HepG2 (cell line): Measurements from ENCODE around the gene FGFR3. TPM values are rescaled to one million over a fixed set of nuclear protein-coding genes. Genes with fewer than 3 reads are reported as not detected.
A peak's percentile ranks its signal among the peaks of the same experiment; 100 is the strongest.

Source experiments
- AKAP8 ChIP-seq: sonication (generic); formaldehyde crosslinking; IDR thresholded peaks from 2 replicates; pipeline ENCODE4 v1.5.1; 2020; ENCODE audit warnings: mild to moderate bottlenecking, missing genetic modification reagents
- ARNT2 ChIP-seq: sonication (generic); formaldehyde crosslinking; IDR thresholded peaks from 2 replicates; pipeline ENCODE4 v1.8.0; 2022; ENCODE audit warnings: mild to moderate bottlenecking, low read depth, missing genetic modification reagents, moderate library complexity
- ELF4 ChIP-seq: sonication (generic); formaldehyde crosslinking; IDR thresholded peaks from 2 replicates; pipeline ENCODE4 v1.5.0; 2020; ENCODE audit warnings: missing genetic modification reagents, mild to moderate bottlenecking, moderate library complexity, borderline replicate concordance
- HNRNPK ChIP-seq: fragments of 200-400 bp; formaldehyde crosslinking; IDR thresholded peaks from 2 replicates; pipeline ENCODE4 v1.6.1; 2018; ENCODE audit warnings: low read length, low read depth, moderate library complexity, mild to moderate bottlenecking; ENCODE audit not compliant: poor library complexity, severe bottlenecking
- KLF13 ChIP-seq: sonication (generic); formaldehyde crosslinking; IDR thresholded peaks from 2 replicates; pipeline ENCODE4 v1.4.0; 2020; ENCODE audit warnings: mild to moderate bottlenecking, missing genetic modification reagents
- NR2F1 ChIP-seq, 2 experiments: fragments of 450-650 bp in 1 of 2; formaldehyde crosslinking in 1 of 2; IDR thresholded peaks; 2 replicates each; pipeline versions ENCODE4 v1.5.0 to v1.6.1; 2016 to 2020; ENCODE audit warnings: mild to moderate bottlenecking in 1 of 2, missing compliant biosample characterization in 1 of 2, missing genetic modification reagents in 1 of 2, moderate library complexity in 1 of 2
- PAWR ChIP-seq: sonication (generic); formaldehyde crosslinking; IDR thresholded peaks from 2 replicates; pipeline ENCODE4 v1.4.0; 2020; ENCODE audit warnings: missing genetic modification reagents, mild to moderate bottlenecking, borderline replicate concordance
- ZNF225 ChIP-seq: sonication (generic); formaldehyde crosslinking; IDR thresholded peaks from 2 replicates; pipeline ENCODE4 v1.4.0; 2020; ENCODE audit warnings: mild to moderate bottlenecking, missing genetic modification reagents
- ZNF3 ChIP-seq: IDR thresholded peaks from 2 replicates; pipeline ENCODE4 v1.7.0; 2017; ENCODE audit warnings: inconsistent platforms
- ZNF510 ChIP-seq: sonication (generic); formaldehyde crosslinking; IDR thresholded peaks from 2 replicates; pipeline ENCODE4 v1.4.0; 2020; ENCODE audit warnings: low read depth, mild to moderate bottlenecking, missing genetic modification reagents
- ZNF703 ChIP-seq: sonication (generic); formaldehyde crosslinking; IDR thresholded peaks from 2 replicates; pipeline ENCODE4 v1.5.1; 2020; ENCODE audit warnings: missing genetic modification reagents, mild to moderate bottlenecking, moderate library complexity, borderline replicate concordance
- ZNF746 ChIP-seq: sonication (generic); formaldehyde crosslinking; IDR thresholded peaks from 2 replicates; pipeline ENCODE4 v1.8.0; 2022; ENCODE audit warnings: mild to moderate bottlenecking, missing genetic modification reagents
- ZSCAN12 ChIP-seq: sonication (generic); formaldehyde crosslinking; IDR thresholded peaks from 2 replicates; pipeline ENCODE4 v1.9.0; 2021; ENCODE audit warnings: mild to moderate bottlenecking, missing genetic modification reagents
- polyA plus RNA-seq, 8 experiments: library from polyadenylated mRNA; depleted of rRNA in 3 of 8; stranded (reverse) in 7 of 8; unstranded in 1 of 8; fragments of >200 nt; fragmentation: Illumina TruSeq in 4 of 8; extraction: Trizol in 4 of 8; gene quantifications; 2 replicates each; pipeline versions ENCODE4 v1.2.1 to v1.2.3, GENCODE V29; 2011 to 2016; ENCODE audit warnings: low read depth in 4 of 8, missing spikeins in 1 of 8, mixed read lengths in 1 of 8; ENCODE audit not compliant: insufficient read depth in 1 of 8
- total RNA-seq, 5 experiments: library from RNA; depleted of rRNA; stranded (reverse); fragments of >200 nt; fragmentation: Illumina TruSeq; extraction: Trizol; gene quantifications; 2 replicates each; pipeline ENCODE4 v1.2.3, GENCODE V29; 2016; ENCODE audit warnings: low read depth in 1 of 5
- TF ChIP-seq, protein P1 (sequence below): sonication (generic); formaldehyde crosslinking; IDR thresholded peaks from 2 replicates; pipeline ENCODE4 v1.5.1; 2020; ENCODE audit warnings: missing genetic modification reagents, mild to moderate bottlenecking, borderline replicate concordance
- TF ChIP-seq, protein P2 (sequence below): sonication (generic); formaldehyde crosslinking; conservative IDR thresholded peaks from 2 replicates; pipeline ENCODE4 v1.4.0; 2020; ENCODE audit warnings: missing genetic modification reagents
- TF ChIP-seq, protein P3 (sequence below): IDR thresholded peaks from 2 replicates; pipeline ENCODE4 v1.6.1; 2016; ENCODE audit warnings: control low read depth
- TF ChIP-seq, protein P4 (sequence below): sonication (generic); formaldehyde crosslinking; IDR thresholded peaks from 2 replicates; pipeline ENCODE4 v1.8.1; 2023; ENCODE audit warnings: mild to moderate bottlenecking, missing genetic modification reagents
- TF ChIP-seq, protein P5 (sequence below): sonication (generic); formaldehyde crosslinking; IDR thresholded peaks from 2 replicates; pipeline ENCODE4 v1.4.0; 2020; ENCODE audit warnings: missing genetic modification reagents

The FGFR3 gene
- total and polyA plus RNA-seq, 2 of the 13 experiments (the other 11 are each of a cell fraction or from before 2014, with no cell fraction given) = 103 to 109 TPM

DNA sequence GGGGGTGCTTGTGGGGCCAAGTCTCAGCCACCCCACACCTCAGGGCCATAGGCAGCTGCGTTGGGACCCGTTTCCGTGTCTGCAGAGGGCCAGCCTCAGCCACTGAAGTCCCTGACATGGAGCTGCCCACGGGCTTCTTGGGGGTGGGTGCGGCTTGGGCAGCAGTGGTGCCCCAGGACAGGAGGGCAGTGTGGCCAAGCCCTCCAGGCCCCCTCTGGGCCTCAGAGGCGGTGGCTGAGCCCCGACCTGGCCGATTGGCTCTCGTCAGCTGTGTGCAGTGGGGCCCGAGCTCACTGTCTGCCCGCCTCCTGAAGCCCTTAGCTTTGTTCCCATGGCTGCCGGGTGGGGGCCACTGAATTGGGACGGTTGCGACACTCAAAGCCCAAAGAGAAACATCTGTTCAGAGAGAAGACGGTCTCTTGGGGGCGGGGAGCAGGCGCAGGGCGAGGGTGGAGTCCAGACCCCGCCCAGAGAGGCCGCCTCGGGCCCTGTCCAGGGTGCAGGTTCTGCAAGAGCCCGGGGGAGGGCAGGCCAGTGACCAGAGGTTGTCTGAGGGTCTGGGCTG is 9.1 kb downstream of the FGFR3 start (continued):
- TF ChIP-seq ARNT2 (no peak), AKAP8 (CRISPR knock-in tag) (peak; percentile 93), NR2F1 (CRISPR knock-in tag; IDR thresholded peaks at IDR 0.05) (no peak), KLF13 (CRISPR knock-in tag) (no peak), ZNF3 (no peak), ZSCAN12 (CRISPR knock-in tag) (no peak), ZNF703 (CRISPR knock-in tag) (no peak; the same call in 1 of the 2 replicates), ZNF746 (CRISPR knock-in tag) (peak; percentile 97), PAWR (no peak), HNRNPK (no peak), ZNF225 (CRISPR knock-in tag) (no peak), ZNF510 (no peak), ELF4 (CRISPR knock-in tag) (no peak)
- TF ChIP-seq, protein P1, sequence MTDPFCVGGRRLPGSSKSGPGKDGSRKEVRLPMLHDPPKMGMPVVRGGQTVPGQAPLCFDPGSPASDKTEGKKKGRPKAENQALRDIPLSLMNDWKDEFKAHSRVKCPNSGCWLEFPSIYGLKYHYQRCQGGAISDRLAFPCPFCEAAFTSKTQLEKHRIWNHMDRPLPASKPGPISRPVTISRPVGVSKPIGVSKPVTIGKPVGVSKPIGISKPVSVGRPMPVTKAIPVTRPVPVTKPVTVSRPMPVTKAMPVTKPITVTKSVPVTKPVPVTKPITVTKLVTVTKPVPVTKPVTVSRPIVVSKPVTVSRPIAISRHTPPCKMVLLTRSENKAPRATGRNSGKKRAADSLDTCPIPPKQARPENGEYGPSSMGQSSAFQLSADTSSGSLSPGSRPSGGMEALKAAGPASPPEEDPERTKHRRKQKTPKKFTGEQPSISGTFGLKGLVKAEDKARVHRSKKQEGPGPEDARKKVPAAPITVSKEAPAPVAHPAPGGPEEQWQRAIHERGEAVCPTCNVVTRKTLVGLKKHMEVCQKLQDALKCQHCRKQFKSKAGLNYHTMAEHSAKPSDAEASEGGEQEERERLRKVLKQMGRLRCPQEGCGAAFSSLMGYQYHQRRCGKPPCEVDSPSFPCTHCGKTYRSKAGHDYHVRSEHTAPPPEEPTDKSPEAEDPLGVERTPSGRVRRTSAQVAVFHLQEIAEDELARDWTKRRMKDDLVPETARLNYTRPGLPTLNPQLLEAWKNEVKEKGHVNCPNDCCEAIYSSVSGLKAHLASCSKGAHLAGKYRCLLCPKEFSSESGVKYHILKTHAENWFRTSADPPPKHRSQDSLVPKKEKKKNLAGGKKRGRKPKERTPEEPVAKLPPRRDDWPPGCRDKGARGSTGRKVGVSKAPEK (CRISPR knock-in tag) = peak; percentile 75; the same call in 1 of the 2 replicates
- TF ChIP-seq, protein P2, sequence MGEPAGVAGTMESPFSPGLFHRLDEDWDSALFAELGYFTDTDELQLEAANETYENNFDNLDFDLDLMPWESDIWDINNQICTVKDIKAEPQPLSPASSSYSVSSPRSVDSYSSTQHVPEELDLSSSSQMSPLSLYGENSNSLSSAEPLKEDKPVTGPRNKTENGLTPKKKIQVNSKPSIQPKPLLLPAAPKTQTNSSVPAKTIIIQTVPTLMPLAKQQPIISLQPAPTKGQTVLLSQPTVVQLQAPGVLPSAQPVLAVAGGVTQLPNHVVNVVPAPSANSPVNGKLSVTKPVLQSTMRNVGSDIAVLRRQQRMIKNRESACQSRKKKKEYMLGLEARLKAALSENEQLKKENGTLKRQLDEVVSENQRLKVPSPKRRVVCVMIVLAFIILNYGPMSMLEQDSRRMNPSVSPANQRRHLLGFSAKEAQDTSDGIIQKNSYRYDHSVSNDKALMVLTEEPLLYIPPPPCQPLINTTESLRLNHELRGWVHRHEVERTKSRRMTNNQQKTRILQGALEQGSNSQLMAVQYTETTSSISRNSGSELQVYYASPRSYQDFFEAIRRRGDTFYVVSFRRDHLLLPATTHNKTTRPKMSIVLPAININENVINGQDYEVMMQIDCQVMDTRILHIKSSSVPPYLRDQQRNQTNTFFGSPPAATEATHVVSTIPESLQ (CRISPR knock-in tag) = no peak
- TF ChIP-seq, protein P3, sequence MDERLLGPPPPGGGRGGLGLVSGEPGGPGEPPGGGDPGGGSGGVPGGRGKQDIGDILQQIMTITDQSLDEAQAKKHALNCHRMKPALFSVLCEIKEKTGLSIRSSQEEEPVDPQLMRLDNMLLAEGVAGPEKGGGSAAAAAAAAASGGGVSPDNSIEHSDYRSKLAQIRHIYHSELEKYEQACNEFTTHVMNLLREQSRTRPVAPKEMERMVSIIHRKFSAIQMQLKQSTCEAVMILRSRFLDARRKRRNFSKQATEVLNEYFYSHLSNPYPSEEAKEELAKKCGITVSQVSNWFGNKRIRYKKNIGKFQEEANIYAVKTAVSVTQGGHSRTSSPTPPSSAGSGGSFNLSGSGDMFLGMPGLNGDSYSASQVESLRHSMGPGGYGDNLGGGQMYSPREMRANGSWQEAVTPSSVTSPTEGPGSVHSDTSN (CRISPR knock-in tag) = no peak
- TF ChIP-seq, protein P4, sequence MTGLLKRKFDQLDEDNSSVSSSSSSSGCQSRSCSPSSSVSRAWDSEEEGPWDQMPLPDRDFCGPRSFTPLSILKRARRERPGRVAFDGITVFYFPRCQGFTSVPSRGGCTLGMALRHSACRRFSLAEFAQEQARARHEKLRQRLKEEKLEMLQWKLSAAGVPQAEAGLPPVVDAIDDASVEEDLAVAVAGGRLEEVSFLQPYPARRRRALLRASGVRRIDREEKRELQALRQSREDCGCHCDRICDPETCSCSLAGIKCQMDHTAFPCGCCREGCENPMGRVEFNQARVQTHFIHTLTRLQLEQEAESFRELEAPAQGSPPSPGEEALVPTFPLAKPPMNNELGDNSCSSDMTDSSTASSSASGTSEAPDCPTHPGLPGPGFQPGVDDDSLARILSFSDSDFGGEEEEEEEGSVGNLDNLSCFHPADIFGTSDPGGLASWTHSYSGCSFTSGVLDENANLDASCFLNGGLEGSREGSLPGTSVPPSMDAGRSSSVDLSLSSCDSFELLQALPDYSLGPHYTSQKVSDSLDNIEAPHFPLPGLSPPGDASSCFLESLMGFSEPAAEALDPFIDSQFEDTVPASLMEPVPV (CRISPR knock-in tag) = peak; percentile 75; the same call in 1 of the 2 replicates
- TF ChIP-seq, protein P5, sequence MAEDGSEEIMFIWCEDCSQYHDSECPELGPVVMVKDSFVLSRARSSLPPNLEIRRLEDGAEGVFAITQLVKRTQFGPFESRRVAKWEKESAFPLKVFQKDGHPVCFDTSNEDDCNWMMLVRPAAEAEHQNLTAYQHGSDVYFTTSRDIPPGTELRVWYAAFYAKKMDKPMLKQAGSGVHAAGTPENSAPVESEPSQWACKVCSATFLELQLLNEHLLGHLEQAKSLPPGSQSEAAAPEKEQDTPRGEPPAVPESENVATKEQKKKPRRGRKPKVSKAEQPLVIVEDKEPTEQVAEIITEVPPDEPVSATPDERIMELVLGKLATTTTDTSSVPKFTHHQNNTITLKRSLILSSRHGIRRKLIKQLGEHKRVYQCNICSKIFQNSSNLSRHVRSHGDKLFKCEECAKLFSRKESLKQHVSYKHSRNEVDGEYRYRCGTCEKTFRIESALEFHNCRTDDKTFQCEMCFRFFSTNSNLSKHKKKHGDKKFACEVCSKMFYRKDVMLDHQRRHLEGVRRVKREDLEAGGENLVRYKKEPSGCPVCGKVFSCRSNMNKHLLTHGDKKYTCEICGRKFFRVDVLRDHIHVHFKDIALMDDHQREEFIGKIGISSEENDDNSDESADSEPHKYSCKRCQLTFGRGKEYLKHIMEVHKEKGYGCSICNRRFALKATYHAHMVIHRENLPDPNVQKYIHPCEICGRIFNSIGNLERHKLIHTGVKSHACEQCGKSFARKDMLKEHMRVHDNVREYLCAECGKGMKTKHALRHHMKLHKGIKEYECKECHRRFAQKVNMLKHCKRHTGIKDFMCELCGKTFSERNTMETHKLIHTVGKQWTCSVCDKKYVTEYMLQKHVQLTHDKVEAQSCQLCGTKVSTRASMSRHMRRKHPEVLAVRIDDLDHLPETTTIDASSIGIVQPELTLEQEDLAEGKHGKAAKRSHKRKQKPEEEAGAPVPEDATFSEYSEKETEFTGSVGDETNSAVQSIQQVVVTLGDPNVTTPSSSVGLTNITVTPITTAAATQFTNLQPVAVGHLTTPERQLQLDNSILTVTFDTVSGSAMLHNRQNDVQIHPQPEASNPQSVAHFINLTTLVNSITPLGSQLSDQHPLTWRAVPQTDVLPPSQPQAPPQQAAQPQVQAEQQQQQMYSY (CRISPR knock-in tag) = no peak
